HEK293 (cell line): ENCODE data around the gene LGR5.

Experiments used
- CTCF ChIA-PET: fragments of 350-600 bp; formaldehyde crosslinking; extraction: SDS; loops from one replicate; lab custom pipeline; 2021; ENCODE audit warnings: antibody characterized with exemption; lab: Yijun Ruan, JAX
- POLR2A ChIA-PET: fragments of 300-600 bp; formaldehyde crosslinking; extraction: SDS; loops from one replicate; lab custom pipeline; 2020; ENCODE audit warnings: antibody characterized with exemption, inconsistent platforms; lab: Yijun Ruan, JAX
- H3K27ac ChIP-seq: fragments of 200-500 bp; sonication (Bioruptor generic); 2 replicates; pipeline ENCODE4 v1.5.1; 2014; ENCODE audit warnings: low read depth, low read length, control low read depth, inconsistent platforms; ENCODE audit errors: extremely low read depth
- H3K36me3 ChIP-seq, 2 experiments: fragments of 200-500 bp in 1 of 2; sonication (Bioruptor generic) in 1 of 2; 1 replicate in 1 of 2; 2 replicates in 1 of 2; pipeline ENCODE4 v1.5.1; 2014 to 2017; ENCODE audit warnings: inconsistent platforms in 2 of 2, low read length in 2 of 2; ENCODE audit not compliant: control insufficient read depth in 2 of 2, insufficient read depth in 1 of 2
- H3K4me1 ChIP-seq: fragments of 200-500 bp; sonication (Bioruptor generic); 2 replicates; pipeline ENCODE4 v1.5.1; 2014; ENCODE audit warnings: mild to moderate bottlenecking, low read length, inconsistent platforms; ENCODE audit not compliant: control insufficient read depth, insufficient read depth
- H3K4me3 ChIP-seq: 2 replicates; pipeline ENCODE4 v1.5.1; 2011; ENCODE audit warnings: low read depth, mild to moderate bottlenecking, control low read depth, low read length, moderate library complexity
- H3K9me3 ChIP-seq: fragments of 200-500 bp; sonication (Bioruptor generic); 2 replicates; pipeline ENCODE4 v1.5.1; 2014; ENCODE audit warnings: low read depth, low read length, inconsistent platforms; ENCODE audit not compliant: control insufficient read depth, insufficient read depth
- KLF9 ChIP-seq: fragments of 450-650 bp; formaldehyde crosslinking; IDR thresholded peaks from 2 replicates; pipeline ENCODE4 v1.5.1; 2016; ENCODE audit warnings: missing biosample characterization, missing genetic modification characterization, low read depth
- REPIN1 ChIP-seq: fragments of 450-650 bp; formaldehyde crosslinking; IDR thresholded peaks from 2 replicates; pipeline ENCODE4 v1.5.1; 2017; ENCODE audit warnings: missing biosample characterization, missing genetic modification characterization, low read depth
- SCRT1 ChIP-seq: fragments of 450-650 bp; formaldehyde crosslinking; IDR thresholded peaks from 2 replicates; pipeline ENCODE4 v1.5.1; 2016; ENCODE audit warnings: missing biosample characterization, missing genetic modification characterization, borderline replicate concordance
- ZBTB21 ChIP-seq: fragments of 450-650 bp; formaldehyde crosslinking; IDR thresholded peaks from 2 replicates; pipeline ENCODE4 v1.5.1; 2017; ENCODE audit warnings: missing biosample characterization, missing genetic modification characterization
- ZIC2 ChIP-seq: fragments of 450-650 bp; formaldehyde crosslinking; IDR thresholded peaks from 2 replicates; pipeline ENCODE4 v1.5.1; 2016; ENCODE audit warnings: missing biosample characterization, missing genetic modification characterization
- ZNF169 ChIP-seq: fragments of 450-650 bp; formaldehyde crosslinking; IDR thresholded peaks from 2 replicates; pipeline ENCODE4 v1.5.1; 2016; ENCODE audit warnings: missing biosample characterization, missing genetic modification characterization
- ZNF211 ChIP-seq: fragments of 450-650 bp; formaldehyde crosslinking; IDR thresholded peaks from 2 replicates; pipeline ENCODE4 v1.5.1; 2016; ENCODE audit warnings: low read depth, missing biosample characterization, missing genetic modification characterization
- ZNF239 ChIP-seq: fragments of 450-650 bp; formaldehyde crosslinking; IDR thresholded peaks from 2 replicates; pipeline ENCODE4 v1.5.1; 2016; ENCODE audit warnings: missing biosample characterization, missing genetic modification characterization
- ZNF248 ChIP-seq: fragments of 450-650 bp; formaldehyde crosslinking; IDR thresholded peaks from 2 replicates; pipeline ENCODE4 v1.5.1; 2017; ENCODE audit warnings: missing biosample characterization, missing genetic modification characterization
- ZNF394 ChIP-seq: fragments of 450-650 bp; formaldehyde crosslinking; IDR thresholded peaks from 2 replicates; pipeline ENCODE4 v1.5.1; 2016; ENCODE audit warnings: missing biosample characterization, missing genetic modification characterization, mild to moderate bottlenecking, moderate library complexity, borderline replicate concordance
- ZNF416 ChIP-seq: fragments of 450-650 bp; formaldehyde crosslinking; IDR thresholded peaks from 2 replicates; pipeline ENCODE4 v1.5.1; 2016; ENCODE audit warnings: missing biosample characterization, missing genetic modification characterization
- ZNF549 ChIP-seq: fragments of 450-650 bp; IDR thresholded peaks from 2 replicates; pipeline ENCODE4 v1.5.1; 2018; ENCODE audit warnings: missing biosample characterization, missing genetic modification characterization, mild to moderate bottlenecking, inconsistent platforms, moderate library complexity
- ZNF585B ChIP-seq: fragments of 450-650 bp; formaldehyde crosslinking; IDR thresholded peaks from 2 replicates; pipeline ENCODE4 v1.5.1; 2016; ENCODE audit warnings: missing biosample characterization, missing genetic modification characterization
- ZNF610 ChIP-seq: fragments of 450-650 bp; formaldehyde crosslinking; IDR thresholded peaks from 2 replicates; pipeline ENCODE4 v1.5.1; 2016; ENCODE audit warnings: missing biosample characterization, missing genetic modification characterization, borderline replicate concordance
- ZNF707 ChIP-seq: fragments of 450-650 bp; formaldehyde crosslinking; IDR thresholded peaks from 2 replicates; pipeline ENCODE4 v1.5.1; 2016; ENCODE audit warnings: missing biosample characterization, missing genetic modification characterization
- TF ChIP-seq, protein P1 (sequence below): fragments of 450-650 bp; IDR thresholded peaks from 2 replicates; pipeline ENCODE4 v1.5.1; 2018; ENCODE audit warnings: missing biosample characterization, missing genetic modification characterization
- TF ChIP-seq, protein P2 (sequence below): fragments of 450-650 bp; formaldehyde crosslinking; IDR thresholded peaks from 2 replicates; pipeline ENCODE4 v1.5.1; 2016; ENCODE audit warnings: missing biosample characterization, missing genetic modification characterization
- TF ChIP-seq, protein P3 (sequence below): fragments of 450-650 bp; formaldehyde crosslinking; IDR thresholded peaks from 2 replicates; pipeline ENCODE4 v1.5.1; 2016; ENCODE audit warnings: missing biosample characterization, missing genetic modification characterization, borderline replicate concordance
- TF ChIP-seq, protein P4 (sequence below): fragments of 450-650 bp; IDR thresholded peaks from 2 replicates; pipeline ENCODE4 v1.5.1; 2018; ENCODE audit warnings: missing biosample characterization, mild to moderate bottlenecking, missing genetic modification characterization

Gene LGR5

DNA sequence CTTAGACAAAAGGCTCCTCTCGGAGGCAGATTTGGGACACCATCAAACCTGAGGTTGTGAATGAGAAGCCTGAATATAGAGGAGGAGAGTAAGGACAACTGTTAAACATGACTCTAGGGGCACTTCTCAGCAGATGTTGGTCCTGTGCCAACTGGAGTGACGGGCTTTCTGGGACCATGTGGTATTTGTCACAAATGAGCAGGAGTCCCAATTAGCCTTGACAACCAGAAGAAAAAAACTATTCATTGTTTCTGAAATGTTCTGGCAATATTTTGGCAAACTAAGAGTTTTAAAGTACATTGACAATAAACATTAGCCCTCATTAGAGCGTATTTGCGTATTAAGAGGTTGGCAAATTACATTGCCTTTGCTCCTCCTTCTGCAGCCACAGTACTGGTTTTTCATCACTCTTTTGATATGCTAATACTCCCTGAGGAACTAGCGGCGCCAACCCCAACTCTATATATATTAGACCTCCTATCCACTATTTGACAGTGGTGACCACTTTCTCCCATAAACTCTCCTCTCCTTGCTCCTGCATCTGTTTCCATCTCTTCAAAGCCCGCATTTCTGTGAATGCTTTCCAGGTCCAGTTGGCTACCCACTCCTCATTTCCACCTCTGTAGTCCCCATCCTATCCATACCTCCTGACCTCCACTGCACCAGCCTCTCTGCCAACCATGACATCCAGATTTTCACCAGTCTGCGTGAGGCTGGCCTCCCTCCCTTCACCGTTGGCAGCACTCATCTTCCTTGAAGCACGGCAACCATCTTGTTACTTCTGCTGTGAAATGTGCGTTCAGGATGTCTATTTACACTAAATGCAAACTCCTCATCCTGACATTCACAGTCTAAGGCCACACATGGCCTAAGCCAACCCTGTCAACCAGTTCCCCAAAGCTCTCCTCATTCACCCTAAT, 123.3 kb downstream of the LGR5 start:
- no peaks in the 10 kb centered on the region for H3K36me3 ChIP-seq
- no peak for TF ChIP-seq ZNF610 (tag by site-specific recombination)
- no peak for TF ChIP-seq ZNF394 (tag by site-specific recombination)
- no peak for TF ChIP-seq ZNF248 (tag by site-specific recombination)
- TF ChIP-seq, protein P1, sequence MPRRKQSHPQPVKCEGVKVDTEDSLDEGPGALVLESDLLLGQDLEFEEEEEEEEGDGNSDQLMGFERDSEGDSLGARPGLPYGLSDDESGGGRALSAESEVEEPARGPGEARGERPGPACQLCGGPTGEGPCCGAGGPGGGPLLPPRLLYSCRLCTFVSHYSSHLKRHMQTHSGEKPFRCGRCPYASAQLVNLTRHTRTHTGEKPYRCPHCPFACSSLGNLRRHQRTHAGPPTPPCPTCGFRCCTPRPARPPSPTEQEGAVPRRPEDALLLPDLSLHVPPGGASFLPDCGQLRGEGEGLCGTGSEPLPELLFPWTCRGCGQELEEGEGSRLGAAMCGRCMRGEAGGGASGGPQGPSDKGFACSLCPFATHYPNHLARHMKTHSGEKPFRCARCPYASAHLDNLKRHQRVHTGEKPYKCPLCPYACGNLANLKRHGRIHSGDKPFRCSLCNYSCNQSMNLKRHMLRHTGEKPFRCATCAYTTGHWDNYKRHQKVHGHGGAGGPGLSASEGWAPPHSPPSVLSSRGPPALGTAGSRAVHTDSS (tag by site-specific recombination) = no peak
- no peak for TF ChIP-seq ZNF585B (tag by site-specific recombination)
- no peak for TF ChIP-seq SCRT1 (tag by site-specific recombination)
- TF ChIP-seq, protein P2, sequence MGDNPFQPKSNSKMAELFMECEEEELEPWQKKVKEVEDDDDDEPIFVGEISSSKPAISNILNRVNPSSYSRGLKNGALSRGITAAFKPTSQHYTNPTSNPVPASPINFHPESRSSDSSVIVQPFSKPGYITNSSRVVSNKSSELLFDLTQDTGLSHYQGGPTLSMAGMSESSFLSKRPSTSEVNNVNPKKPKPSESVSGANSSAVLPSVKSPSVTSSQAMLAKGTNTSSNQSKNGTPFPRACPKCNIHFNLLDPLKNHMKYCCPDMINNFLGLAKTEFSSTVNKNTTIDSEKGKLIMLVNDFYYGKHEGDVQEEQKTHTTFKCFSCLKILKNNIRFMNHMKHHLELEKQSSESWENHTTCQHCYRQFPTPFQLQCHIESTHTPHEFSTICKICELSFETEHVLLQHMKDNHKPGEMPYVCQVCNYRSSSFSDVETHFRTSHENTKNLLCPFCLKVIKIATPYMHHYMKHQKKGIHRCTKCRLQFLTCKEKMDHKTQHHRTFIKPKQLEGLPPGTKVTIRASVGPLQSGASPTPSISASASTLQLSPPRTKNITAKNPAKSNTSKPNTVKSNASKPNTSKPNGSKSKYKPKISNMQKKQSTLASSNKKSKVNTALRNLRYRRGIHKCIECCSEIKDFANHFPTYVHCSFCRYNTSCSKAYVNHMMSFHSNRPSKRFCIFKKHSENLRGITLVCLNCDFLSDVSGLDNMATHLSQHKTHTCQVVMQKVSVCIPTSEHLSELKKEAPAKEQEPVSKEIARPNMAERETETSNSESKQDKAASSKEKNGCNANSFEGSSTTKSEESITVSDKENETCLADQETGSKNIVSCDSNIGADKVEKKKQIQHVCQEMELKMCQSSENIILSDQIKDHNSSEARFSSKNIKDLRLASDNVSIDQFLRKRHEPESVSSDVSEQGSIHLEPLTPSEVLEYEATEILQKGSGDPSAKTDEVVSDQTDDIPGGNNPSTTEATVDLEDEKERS (tag by site-specific recombination) = no peak
- no peak for TF ChIP-seq KLF9 (tag by site-specific recombination)
- no peak for TF ChIP-seq ZNF549 (tag by site-specific recombination)
- TF ChIP-seq ZNF239 = no peak
- TF ChIP-seq ZBTB21 (tag by site-specific recombination) = no peak
- no peak for TF ChIP-seq ZNF707
- TF ChIP-seq ZNF416 (tag by site-specific recombination) = no peak
- TF ChIP-seq ZNF169 (tag by site-specific recombination) = no peak
- TF ChIP-seq REPIN1 (tag by site-specific recombination) = no peak
- TF ChIP-seq ZNF211 = no peak
- TF ChIP-seq, protein P3, sequence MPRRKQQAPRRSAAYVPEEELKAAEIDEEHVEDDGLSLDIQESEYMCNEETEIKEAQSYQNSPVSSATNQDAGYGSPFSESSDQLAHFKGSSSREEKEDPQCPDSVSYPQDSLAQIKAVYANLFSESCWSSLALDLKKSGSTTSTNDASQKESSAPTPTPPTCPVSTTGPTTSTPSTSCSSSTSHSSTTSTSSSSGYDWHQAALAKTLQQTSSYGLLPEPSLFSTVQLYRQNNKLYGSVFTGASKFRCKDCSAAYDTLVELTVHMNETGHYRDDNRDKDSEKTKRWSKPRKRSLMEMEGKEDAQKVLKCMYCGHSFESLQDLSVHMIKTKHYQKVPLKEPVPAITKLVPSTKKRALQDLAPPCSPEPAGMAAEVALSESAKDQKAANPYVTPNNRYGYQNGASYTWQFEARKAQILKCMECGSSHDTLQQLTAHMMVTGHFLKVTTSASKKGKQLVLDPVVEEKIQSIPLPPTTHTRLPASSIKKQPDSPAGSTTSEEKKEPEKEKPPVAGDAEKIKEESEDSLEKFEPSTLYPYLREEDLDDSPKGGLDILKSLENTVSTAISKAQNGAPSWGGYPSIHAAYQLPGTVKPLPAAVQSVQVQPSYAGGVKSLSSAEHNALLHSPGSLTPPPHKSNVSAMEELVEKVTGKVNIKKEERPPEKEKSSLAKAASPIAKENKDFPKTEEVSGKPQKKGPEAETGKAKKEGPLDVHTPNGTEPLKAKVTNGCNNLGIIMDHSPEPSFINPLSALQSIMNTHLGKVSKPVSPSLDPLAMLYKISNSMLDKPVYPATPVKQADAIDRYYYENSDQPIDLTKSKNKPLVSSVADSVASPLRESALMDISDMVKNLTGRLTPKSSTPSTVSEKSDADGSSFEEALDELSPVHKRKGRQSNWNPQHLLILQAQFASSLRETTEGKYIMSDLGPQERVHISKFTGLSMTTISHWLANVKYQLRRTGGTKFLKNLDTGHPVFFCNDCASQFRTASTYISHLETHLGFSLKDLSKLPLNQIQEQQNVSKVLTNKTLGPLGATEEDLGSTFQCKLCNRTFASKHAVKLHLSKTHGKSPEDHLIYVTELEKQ (tag by site-specific recombination) = no peak
- TF ChIP-seq, protein P4, sequence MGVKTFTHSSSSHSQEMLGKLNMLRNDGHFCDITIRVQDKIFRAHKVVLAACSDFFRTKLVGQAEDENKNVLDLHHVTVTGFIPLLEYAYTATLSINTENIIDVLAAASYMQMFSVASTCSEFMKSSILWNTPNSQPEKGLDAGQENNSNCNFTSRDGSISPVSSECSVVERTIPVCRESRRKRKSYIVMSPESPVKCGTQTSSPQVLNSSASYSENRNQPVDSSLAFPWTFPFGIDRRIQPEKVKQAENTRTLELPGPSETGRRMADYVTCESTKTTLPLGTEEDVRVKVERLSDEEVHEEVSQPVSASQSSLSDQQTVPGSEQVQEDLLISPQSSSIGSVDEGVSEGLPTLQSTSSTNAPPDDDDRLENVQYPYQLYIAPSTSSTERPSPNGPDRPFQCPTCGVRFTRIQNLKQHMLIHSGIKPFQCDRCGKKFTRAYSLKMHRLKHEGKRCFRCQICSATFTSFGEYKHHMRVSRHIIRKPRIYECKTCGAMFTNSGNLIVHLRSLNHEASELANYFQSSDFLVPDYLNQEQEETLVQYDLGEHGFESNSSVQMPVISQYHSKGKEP = no peak
- TF ChIP-seq ZIC2 (tag by site-specific recombination) = no peak
- TF ChIP-seq, all 188 proteins: peak for 0
- Histone ChIP-seq H3K4me1 (0 out of 2 replicates have a peak, but pooled peaks cover 3% of the 10 kb centered on the region), H3K4me3 (no peak overlapping the region), H3K9me3 (no peaks in the 10 kb centered on the region), H3K27ac (no peak overlapping the region)
- CTCF ChIA-PET = no interaction called here
- POLR2A ChIA-PET = no interaction called here
